GM12872 (cell line): ENCODE measurements around the gene ANGPTL1.

ENCODE experiments used
- CTCF ChIP-seq: IDR thresholded peaks from 3 replicates; pipeline ENCODE4 v1.5.1; 2011; ENCODE audit warnings: low read depth, mild to moderate bottlenecking, low read length, moderate library complexity; ENCODE audit not compliant: insufficient read depth

The ANGPTL1 gene

GRCh38 chr1:178870944-178871343, at the start of gene ANGPTL1:
Gene ANGPTL1, minus strand, starts transcription at chr1:178871077. Its CDS starts 5,301 bp downstream, at chr1:178865776.
- no peak for TF ChIP-seq CTCF

GRCh38 chr1:178919581-178919980, 48.7 kb upstream of the ANGPTL1 start:
- TF ChIP-seq CTCF = no peak

- no peak for TF ChIP-seq CTCF
Measured at GRCh38 chr1:178918955-178919354, 48.1 kb upstream of the ANGPTL1 start.

- no peak for TF ChIP-seq CTCF
Measured at GRCh38 chr1:178918308-178918707, 47.4 kb upstream of the ANGPTL1 start.

- no peak for TF ChIP-seq CTCF
Measured at GRCh38 chr1:178916448-178917174, 45.7 kb upstream of the ANGPTL1 start.

GRCh38 chr1:178912597-178912996, 41.7 kb upstream of the ANGPTL1 start:
- no peak for TF ChIP-seq CTCF

GRCh38 chr1:178910023-178910422, 39.1 kb upstream of the ANGPTL1 start:
- no peak for TF ChIP-seq CTCF
